HG03354 (cell line): ENCODE measurements around the gene P2RY11.

Experiments used
- ATAC-seq: cut with Tn5 transposase; IDR thresholded peaks from one replicate; pipeline ENCODE4 v1.9.1; 2021; ENCODE audit warnings: mild to moderate bottlenecking; ENCODE audit not compliant: unreplicated experiment, poor library complexity, severe bottlenecking

Gene P2RY11

GRCh38 chr19:10111405-10111811 lies at the start of gene P2RY11:
Gene P2RY11 (plus strand): TSS chr19:10111693. CDS start chr19:10111722, 29 bp downstream.
- no peak for ATAC-seq

- ATAC-seq: no peak
Observed at GRCh38 chr19:10061717-10062310, 49.7 kb upstream of the P2RY11 start.

GRCh38 chr19:10068205-10068604 lies 43.3 kb upstream of the P2RY11 start:
- ATAC-seq: no peak

- ATAC-seq: no peak
Observed at GRCh38 chr19:10069046-10069445, 42.4 kb upstream of the P2RY11 start.

- no peak for ATAC-seq
Observed at GRCh38 chr19:10070730-10071446, 40.6 kb upstream of the P2RY11 start.

- ATAC-seq: no peak
Observed at GRCh38 chr19:10074153-10074552, 37.3 kb upstream of the P2RY11 start.

- no peak for ATAC-seq
Observed at GRCh38 chr19:10076535-10076934, 35.0 kb upstream of the P2RY11 start.

- no peak for ATAC-seq
Observed at GRCh38 chr19:10078329-10078728, 33.2 kb upstream of the P2RY11 start.

GRCh38 chr19:10079031-10079453 lies 32.5 kb upstream of the P2RY11 start:
- no peak for ATAC-seq

GRCh38 chr19:10083911-10084310 lies 27.6 kb upstream of the P2RY11 start:
- no peak for ATAC-seq

- ATAC-seq: no peak
Observed at GRCh38 chr19:10084803-10085202, 26.7 kb upstream of the P2RY11 start.

- peak; percentile 84 for ATAC-seq
Observed at GRCh38 chr19:10085641-10086590, 25.6 kb upstream of the P2RY11 start, which contains the start of gene SHFL. Gene SHFL (plus strand): TSS chr19:10086317. CDS start chr19:10086428, 111 bp downstream.

- no peak for ATAC-seq
Observed at GRCh38 chr19:10086591-10087192, 24.8 kb upstream of the P2RY11 start.

GRCh38 chr19:10087296-10088061 lies 24.0 kb upstream of the P2RY11 start:
- ATAC-seq: no peak

- ATAC-seq: no peak
Observed at GRCh38 chr19:10088949-10089554, 22.4 kb upstream of the P2RY11 start.

GRCh38 chr19:10089801-10090375 lies 21.6 kb upstream of the P2RY11 start:
- ATAC-seq: no peak

GRCh38 chr19:10091370-10091687 lies 20.2 kb upstream of the P2RY11 start:
- ATAC-seq: no peak

- no peak for ATAC-seq
Observed at GRCh38 chr19:10091895-10092641, 19.4 kb upstream of the P2RY11 start.
